ES-I3 (cell line): ENCODE results near the gene LTF.
"Not testable (repeated sequence)": the region's sequence is repeated elsewhere in the genome, so short reads cannot be mapped to it uniquely, and the experiment has no call there.

Source experiments
- H3K36me3 ChIP-seq: 2 replicates; pipeline ENCODE4 v1.6.1; 2013; ENCODE audit warnings: mild to moderate bottlenecking, low read length, control low read depth, moderate library complexity; ENCODE audit not compliant: insufficient read depth
- H3K4me1 ChIP-seq: 2 replicates; pipeline ENCODE4 v1.6.1; 2013; ENCODE audit warnings: mild to moderate bottlenecking, control low read depth, low read length; ENCODE audit not compliant: insufficient read depth
- H3K9ac ChIP-seq: 2 replicates; pipeline ENCODE4 v1.6.1; 2013; ENCODE audit warnings: low read depth, mild to moderate bottlenecking, low read length, moderate library complexity
- H3K9me3 ChIP-seq: 2 replicates; pipeline ENCODE4 v1.6.1; 2013; ENCODE audit warnings: mild to moderate bottlenecking, low read length, moderate library complexity; ENCODE audit not compliant: control insufficient read depth, insufficient read depth

Gene LTF

DNA sequence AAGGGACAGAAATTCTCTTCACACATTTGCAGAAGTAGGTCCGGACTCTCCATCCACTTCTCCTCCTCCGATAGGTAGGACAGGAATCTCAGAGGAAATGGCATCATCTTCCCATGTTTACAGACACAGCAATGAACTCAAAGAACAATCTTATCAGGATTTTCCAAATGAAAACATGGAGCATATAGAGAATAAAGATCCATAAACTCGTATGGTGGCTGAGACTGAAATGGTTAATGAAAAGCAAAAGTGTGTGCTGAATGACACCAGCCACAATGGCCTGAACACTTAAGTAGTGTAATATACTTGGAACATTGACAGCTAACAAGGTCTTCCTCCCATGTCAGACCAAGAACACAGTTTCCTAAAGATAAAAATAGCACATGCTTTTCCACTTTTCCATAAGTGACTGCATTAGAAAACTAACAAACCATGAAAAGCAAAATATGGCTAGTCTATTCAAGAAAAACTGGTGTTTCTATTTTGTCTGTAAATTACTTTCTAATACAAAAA, 51.9 kb downstream of the LTF start:
- Histone ChIP-seq H3K36me3 (no peaks in the 10 kb centered on the region), H3K4me1 (no peaks in the 10 kb centered on the region), H3K9ac (no peak overlapping the region), H3K9me3 (no peaks in the 10 kb centered on the region)

DNA sequence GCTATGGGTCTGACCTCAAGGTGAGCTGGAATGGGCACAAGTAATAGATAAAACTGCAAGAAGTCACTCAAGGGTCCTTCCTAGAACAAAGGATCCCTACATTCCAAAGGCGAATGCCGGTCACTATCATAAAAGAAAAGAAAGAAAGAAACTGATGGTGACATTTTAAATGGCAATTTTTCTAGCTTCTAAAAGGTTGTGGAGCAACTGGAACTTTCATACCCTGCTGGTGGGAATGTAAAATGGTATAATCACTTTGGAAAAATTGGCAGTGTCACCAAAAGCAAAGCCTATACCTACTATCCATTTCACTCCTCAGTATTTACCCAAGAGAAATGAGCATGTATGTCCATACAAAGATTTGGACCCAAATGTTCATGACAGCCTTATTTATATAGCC, 53.4 kb downstream of the LTF start:
- Histone ChIP-seq H3K36me3 (no peaks in the 10 kb centered on the region), H3K9me3 (no peaks in the 10 kb centered on the region), H3K9ac (no peak overlapping the region), H3K4me1 (no peaks in the 10 kb centered on the region; the same call in 1 of the 2 replicates)

DNA sequence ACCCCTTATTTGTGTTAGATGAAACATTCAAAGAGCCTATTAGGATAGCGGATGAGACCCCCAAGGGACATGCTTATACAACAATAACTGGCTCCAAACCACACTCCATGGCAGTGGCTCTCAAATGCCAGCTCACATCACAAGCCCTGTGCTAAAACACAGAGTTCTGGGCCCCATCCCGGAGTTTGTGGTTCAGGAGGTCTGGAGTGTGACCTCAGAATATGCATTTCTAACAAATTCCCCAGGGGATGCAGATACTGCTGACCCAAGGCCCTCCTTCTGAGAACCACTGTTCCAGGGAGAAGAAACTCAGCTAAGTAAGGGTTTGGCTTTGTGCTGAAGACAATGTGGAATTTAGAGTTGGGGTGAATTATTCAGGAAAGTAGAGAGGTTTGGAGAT, 54.0 kb downstream of the LTF start:
- no peak overlapping the region for H3K9ac ChIP-seq
- no peaks in the 10 kb centered on the region for H3K9me3 ChIP-seq
- H3K4me1 ChIP-seq: no peaks in the 10 kb centered on the region; the same call in 1 of the 2 replicates
- no peaks in the 10 kb centered on the region for H3K36me3 ChIP-seq

DNA sequence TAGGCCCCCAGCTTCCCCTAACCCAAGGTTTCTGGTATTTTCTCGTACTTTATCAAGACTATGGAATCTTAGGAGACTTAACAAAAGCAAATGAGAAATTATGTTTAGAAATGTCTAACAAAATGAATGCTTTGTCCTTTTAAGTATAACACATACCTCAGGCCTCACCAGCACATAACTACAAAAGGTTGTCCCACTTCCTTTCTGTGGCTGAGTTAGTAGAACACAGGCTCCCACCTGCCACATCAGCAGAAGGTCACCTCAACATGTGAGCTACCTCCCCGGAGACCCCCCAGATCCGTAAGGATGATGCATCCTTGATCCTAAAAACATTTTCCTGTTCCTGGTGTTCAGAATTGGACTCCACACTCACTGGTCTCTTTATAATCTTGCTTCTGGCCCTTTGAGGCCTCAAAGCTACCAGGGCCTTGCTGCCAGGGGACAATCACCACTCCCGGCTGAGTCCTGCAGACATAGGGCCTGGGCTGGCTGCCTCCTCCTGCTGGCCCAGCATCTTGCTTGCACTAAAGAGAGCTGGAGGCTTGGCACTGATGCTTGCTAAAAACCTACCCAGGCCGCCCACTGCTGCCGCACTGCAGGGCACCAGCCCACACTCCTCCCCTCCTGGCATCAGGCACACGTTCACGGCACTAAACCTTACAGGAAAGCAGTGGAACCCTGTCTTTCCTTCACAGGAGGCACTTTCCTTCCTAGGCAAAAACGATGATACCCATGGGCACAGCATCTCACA, 54.8 kb downstream of the LTF start:
- H3K4me1 ChIP-seq: no peaks in the 10 kb centered on the region; the same call in 1 of the 2 replicates

DNA sequence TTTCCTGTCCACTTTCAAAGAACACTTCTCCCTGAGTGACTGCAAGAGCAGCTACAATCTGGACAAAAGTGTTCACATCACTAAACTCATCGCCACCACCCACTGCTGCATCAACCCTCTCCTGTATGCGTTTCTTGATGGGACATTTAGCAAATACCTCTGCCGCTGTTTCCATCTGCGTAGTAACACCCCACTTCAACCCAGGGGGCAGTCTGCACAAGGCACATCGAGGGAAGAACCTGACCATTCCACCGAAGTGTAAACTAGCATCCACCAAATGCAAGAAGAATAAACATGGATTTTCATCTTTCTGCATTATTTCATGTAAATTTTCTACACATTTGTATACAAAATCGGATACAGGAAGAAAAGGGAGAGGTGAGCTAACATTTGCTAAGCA, 55.9 kb downstream of the LTF start:
- Histone ChIP-seq H3K36me3 (no peaks in the 10 kb centered on the region), H3K4me1 (no peaks in the 10 kb centered on the region; the same call in 1 of the 2 replicates), H3K9me3 (no peaks in the 10 kb centered on the region), H3K9ac (no peak overlapping the region)

More for the DNA sequence above, 54.8 kb downstream of the LTF start:
- Histone ChIP-seq H3K9me3 (no peaks in the 10 kb centered on the region), H3K9ac (no peak overlapping the region), H3K36me3 (no peaks in the 10 kb centered on the region)

DNA sequence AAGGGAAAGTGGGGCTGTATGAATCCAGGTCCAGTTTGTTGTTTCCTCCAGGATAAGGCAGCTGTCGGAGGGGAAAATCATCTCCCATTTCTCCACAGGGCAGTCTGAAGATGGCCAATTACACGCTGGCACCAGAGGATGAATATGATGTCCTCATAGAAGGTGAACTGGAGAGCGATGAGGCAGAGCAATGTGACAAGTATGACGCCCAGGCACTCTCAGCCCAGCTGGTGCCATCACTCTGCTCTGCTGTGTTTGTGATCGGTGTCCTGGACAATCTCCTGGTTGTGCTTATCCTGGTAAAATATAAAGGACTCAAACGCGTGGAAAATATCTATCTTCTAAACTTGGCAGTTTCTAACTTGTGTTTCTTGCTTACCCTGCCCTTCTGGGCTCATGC, 56.7 kb downstream of the LTF start:
- Histone ChIP-seq H3K9me3 (no peaks in the 10 kb centered on the region), H3K9ac (no peak overlapping the region), H3K4me1 (no peaks in the 10 kb centered on the region; the same call in 1 of the 2 replicates), H3K36me3 (no peaks in the 10 kb centered on the region)

DNA sequence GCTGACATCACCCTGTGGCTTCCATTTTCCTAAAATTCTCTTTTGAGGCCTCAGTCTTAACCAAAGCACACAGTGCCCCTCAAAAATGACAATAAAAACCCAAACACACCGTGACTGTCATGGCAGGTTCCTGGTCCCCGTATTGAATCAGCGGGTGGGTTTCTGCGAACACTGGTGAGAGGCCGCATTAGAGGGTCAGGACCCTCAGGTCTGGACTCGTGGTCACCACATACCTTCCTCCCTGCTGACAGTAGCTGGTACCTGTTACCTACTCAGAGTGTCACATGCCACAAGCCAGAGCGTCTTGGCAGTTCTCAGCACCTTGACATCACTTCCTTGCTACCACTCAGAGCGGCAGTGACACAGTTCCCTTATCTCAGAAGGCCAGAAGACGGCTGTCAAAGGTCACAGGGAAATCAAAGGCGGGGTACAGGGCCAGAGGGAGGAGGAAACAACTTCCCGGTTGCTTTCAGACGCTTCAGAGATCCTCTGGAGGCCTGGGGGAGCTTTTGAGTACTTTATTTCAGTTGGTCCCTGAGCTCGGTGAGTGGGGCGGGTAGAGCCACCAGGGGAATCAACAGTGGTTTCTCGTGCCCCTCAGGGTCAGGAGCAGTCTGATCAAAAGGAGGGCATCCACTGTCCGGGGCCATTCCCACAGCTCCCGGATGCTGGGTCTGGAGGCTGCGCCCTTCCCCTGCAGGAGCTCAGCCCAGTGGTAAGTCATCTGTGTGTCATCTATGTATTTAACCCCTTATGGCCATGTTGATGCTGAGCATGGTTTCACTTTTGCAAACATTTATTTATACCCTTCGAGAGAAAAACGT, 57.7 kb downstream of the LTF start, which contains the start of the genes CCR5AS and CCRL2:
Gene CCR5AS, minus strand, starts transcription at position 279 of the 824 bp plus-strand sequence.
Gene CCRL2, plus strand, starts transcription at position 472 of the 824 bp plus-strand sequence. CDS start 821 bp downstream, outside the sequence.
- Histone ChIP-seq H3K36me3 (no peaks in the 10 kb centered on the region), H3K9me3 (no peaks in the 10 kb centered on the region), H3K9ac (no peak within 1 kb of the TSS), H3K4me1 (no peaks in the 10 kb centered on the region; the same call in 1 of the 2 replicates)

DNA sequence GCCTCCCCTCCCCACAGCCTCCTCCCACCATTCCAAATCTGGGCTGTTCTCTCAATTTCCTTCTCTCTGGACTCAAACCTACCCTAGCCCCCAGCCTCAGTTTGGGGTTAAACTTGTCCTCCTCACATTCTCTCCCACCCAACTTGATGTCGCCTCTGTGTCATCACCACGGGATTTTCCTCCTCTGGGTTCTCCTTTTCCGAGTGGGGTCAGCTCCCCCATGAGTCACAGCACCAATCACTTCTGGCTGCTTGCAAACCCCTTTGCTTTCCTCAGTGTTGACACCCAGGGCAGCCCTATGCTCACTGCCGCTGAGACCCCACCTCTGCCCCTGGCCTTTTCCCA, 58.3 kb downstream of the LTF start:
- no peaks in the 10 kb centered on the region for H3K9me3 ChIP-seq
- no peaks in the 10 kb centered on the region for H3K36me3 ChIP-seq
- no peak overlapping the region for H3K9ac ChIP-seq
- no peaks in the 10 kb centered on the region; the same call in 1 of the 2 replicates for H3K4me1 ChIP-seq

DNA sequence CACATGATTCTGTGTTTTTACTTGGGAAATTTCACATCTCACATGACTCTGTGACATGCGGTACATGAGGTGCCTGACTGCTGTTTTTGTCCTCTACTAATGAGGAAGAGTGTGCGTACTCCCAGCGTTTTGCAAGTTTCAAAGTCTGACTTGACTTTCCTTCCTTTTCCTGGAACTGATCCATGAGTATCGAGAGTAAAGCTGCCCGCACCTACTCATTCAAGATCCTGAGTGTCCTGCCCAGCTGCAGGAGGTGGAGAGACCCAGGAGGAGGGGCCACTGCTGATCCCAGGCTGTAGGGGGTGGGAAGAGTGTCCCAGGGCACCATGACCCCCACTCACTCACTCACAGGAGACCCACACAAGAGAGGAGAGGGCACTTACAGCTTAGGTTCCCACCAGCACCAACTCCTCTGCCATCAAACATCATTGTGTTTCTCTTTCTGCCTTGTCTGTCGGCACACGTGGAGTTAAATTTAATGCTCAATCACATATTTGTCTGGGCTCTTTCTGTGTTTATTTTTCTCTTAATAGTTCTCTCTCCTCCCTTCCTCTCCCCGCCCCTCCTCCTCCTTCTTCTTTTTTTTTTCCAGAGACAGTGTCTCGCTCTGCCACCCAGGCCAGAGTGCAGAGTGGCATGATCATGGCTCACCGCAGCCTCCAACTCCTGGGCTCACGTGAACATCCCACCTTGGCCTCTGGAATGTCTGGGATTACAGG, 59.2 kb downstream of the LTF start:
- H3K9ac ChIP-seq: no peak overlapping the region

DNA sequence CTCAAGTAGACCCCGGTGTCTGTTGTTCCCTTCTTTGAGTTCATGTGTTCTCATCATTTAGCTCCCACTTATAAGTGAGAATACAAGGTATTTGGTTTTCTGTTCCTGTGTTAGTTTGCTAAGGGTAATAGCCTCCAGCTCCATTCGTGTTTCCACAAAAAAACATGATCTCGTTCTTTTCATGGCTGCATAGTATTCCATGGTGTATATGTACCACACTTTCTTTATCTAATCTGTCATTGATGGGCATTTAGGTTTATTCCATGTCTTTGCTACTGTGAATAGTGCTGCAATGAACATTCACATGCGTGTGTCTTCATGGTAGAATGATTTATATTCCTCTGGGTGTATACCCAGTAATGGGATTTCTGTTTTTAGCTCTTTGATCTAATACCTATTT, 61.8 kb downstream of the LTF start:
- not testable (repeated sequence) for H3K9me3 ChIP-seq, H3K9ac ChIP-seq, H3K4me1 ChIP-seq

More for the DNA sequence above, 59.2 kb downstream of the LTF start:
- Histone ChIP-seq H3K4me1 (no peaks in the 10 kb centered on the region; the same call in 1 of the 2 replicates), H3K36me3 (no peaks in the 10 kb centered on the region), H3K9me3 (no peaks in the 10 kb centered on the region)

DNA sequence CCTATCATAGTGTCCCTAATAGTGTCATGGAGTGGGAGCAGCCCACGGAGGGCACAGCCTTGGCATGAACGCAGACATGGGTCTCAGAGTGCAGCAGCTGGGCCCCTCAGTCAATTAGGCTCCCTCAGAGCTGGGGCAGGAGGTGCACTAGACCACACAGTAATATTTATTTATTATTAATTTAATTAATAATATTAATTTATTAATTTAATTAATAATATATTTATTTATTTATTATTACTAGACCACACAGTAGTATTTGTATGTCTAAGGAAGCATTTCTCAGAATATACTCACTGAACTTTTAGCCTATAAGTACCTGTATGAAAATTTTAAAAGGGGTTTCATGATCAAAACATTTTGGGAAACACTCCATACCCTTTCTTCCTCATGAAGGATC, 63.1 kb downstream of the LTF start:
- no peaks in the 10 kb centered on the region for H3K36me3 ChIP-seq
- H3K4me1 ChIP-seq: no peaks in the 10 kb centered on the region
- no peaks in the 10 kb centered on the region for H3K9me3 ChIP-seq
- no peak overlapping the region for H3K9ac ChIP-seq

More for the DNA sequence above, 61.8 kb downstream of the LTF start:
- H3K36me3 ChIP-seq: not testable (repeated sequence)

DNA sequence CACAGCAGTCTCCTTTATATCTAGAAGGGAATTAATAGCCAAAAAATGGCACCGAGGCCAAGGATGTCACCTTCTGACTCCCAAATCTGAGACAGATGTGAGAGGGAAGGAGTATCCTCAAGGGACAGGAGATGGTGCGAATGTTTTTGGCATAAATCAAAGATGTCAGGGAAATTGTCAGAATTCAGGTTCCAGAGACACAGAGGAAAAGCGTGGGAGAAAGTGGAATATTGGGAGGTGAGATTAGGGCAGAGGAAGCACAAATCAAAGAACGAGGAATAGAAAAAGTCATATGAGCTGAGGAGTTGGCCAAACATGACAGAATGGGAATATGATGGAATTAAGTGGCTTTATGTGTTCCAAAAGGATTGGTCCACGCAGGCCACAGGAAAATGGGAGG, 63.9 kb downstream of the LTF start:
- H3K9ac ChIP-seq: no peak overlapping the region
- H3K9me3 ChIP-seq: no peaks in the 10 kb centered on the region
- no peaks in the 10 kb centered on the region for H3K36me3 ChIP-seq
- no peaks in the 10 kb centered on the region for H3K4me1 ChIP-seq

DNA sequence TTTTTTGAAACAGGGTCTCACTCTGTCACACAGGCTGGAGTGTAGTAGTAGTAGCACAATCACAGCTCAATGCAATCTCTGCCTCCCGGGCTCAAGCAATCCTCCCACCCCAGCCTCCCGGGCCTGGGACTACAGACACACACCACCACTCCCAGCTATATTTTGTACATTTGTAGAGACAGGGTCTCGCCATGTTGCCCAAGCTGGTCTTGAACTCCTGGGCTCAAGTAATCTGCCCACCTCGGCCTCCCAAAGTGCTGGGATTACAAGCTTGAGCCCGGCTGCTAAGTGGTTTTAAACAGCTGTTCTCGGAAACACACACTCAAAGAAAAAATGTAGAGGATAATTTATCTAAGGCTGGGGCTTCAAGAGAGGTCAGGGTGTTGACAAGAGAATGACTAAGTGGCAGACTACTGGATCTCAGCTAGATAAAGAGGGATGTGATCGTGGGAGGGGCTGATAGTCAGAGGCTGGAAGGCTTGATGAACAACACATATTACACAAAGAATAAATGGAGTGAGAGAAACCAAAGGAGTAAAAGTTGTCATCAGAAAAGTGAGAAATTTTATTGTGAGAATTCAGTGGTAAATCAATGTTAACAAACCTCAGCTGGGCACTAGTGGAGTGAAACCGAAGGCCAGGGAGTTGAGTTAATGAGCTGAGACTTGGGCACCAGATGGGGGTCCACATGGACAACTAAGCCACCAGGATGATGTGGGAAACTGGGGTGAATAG, 64.5 kb downstream of the LTF start:
- Histone ChIP-seq H3K36me3 (no peaks in the 10 kb centered on the region), H3K9ac (no peak overlapping the region), H3K9me3 (no peaks in the 10 kb centered on the region), H3K4me1 (no peaks in the 10 kb centered on the region)

DNA sequence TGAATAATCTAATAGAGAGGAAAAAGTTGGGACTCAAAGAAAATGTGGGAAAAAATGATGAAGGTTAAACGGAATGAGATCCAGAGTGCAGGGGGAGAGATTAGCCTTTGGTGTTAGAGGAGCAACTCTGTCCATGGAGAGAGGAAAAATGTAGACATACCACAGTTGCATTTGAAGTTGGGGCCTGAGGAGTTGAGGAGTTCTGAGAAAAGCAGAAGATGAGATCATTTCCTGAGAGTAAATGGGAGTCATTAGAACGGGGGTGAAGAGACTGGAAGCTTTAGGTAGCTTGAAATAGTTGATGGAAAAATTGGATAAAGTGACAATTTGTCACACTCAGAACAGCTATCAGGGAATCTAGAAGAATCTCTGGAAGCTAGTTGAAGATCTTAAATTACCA, 65.1 kb downstream of the LTF start:
- Histone ChIP-seq H3K9ac (no peak overlapping the region), H3K9me3 (no peaks in the 10 kb centered on the region), H3K4me1 (no peaks in the 10 kb centered on the region), H3K36me3 (no peaks in the 10 kb centered on the region)
